HG03378 (cell line): ENCODE data around the gene TM9SF3.

ENCODE experiments used
- ATAC-seq: cut with Tn5 transposase; IDR thresholded peaks from one replicate; pipeline ENCODE4 v1.9.1; 2021; ENCODE audit warnings: mild to moderate bottlenecking, moderate library complexity; ENCODE audit not compliant: unreplicated experiment

TM9SF3 gene

DNA sequence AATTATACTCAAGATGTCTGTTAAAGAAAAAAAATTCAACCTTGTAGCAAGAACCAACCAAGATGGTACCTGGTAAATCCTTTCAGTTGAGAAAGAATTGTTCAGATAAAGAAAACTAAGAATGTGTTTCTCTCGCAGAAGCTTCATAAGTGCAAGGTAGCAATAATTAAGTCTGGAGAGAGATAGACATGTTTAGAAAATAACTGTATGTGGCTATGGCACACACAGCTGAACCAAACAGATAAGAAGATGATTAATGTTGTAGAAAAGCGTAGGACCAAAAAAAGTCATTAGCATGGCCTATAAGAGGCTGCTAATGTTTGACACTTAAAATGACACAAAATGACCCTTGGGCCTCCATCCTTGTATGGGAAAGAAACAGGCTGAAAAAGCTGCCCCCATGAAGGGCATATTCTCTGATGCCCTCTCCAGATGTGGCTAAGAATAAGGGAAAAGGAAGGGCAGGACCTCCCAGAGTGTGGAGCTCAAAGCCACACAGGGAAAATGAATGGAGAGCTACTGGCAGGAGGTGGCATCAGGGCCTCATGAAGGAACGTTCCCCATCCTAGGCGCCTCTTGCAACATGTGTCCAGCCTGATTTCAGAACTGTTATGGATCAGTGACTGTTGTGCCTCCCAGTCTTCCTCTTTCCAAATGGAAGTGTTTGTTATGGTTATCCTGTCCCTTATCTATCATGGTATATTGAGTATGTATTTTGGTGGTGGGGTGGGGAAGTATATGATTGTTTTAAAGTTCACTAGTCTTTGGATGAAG lies 103.8 kb downstream of the TM9SF3 start:
- no peak for ATAC-seq

- no peak for ATAC-seq
Measured at GRCh38 chr10:96478355-96478754, 108.5 kb downstream of the TM9SF3 start.

DNA sequence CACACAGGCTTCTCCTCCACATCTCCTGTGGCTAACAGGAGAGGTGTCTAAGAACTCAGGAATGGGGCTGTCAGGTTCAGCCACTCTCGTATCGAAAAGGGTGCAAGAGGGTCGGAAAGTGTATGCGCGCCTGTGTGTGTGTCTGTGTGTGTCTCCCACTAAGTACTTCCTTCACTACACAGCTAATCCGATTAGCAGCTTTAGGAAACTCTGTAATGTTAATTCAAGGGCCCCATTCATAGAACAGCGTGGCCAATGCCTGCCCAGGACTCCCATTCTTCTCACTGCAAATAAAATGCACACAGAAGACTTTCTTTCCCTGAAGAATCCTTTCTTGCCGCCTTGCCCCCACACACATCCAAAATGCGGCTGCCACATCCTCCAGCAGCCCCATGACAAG lies 112.9 kb downstream of the TM9SF3 start:
- no peak for ATAC-seq

- ATAC-seq, result no peak
Measured at GRCh38 chr10:96470116-96470743, 116.6 kb downstream of the TM9SF3 start.

DNA sequence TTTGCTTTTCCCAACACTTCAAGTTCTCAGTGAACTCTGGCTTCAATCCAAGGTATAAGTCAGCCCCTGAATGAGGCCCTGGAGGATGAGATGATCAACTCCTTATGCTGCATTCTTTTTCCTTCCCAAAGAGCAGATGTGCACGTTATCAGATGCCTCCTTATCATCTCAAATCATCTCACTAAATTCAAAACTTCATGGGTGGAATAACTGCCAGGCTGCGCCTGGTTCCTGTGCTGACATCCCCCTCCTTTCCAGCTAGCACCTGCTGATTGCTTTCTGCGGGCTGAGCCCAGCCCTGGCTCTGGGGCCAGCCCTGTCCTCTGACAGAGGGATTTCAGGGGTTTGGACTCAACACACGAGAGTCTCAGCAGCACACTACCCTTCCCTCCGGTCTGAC lies 118.0 kb downstream of the TM9SF3 start:
- ATAC-seq, result no peak
